GM19324 (cell line): ENCODE results near the gene EPB41L2.
"Not testable (repeated sequence)": the region's sequence is repeated elsewhere in the genome, so short reads cannot be mapped to it uniquely, and the experiment has no call there.

Source experiments
- ATAC-seq: cut with Tn5 transposase; IDR thresholded peaks from one replicate; pipeline ENCODE4 v1.9.1; 2021; ENCODE audit warnings: mild to moderate bottlenecking, moderate library complexity; ENCODE audit not compliant: unreplicated experiment, low FRiP score

Gene EPB41L2

GRCh38 chr6:130825772-130826441 is 237.1 kb downstream of the EPB41L2 start:
- ATAC-seq, result no peak

GRCh38 chr6:130824978-130825694 is 237.9 kb downstream of the EPB41L2 start:
- ATAC-seq, result no peak

- no peak for ATAC-seq
These were observed 240.3 kb downstream of the EPB41L2 start for GRCh38 chr6:130822736-130823135.

- ATAC-seq, result no peak
These were observed 247.6 kb downstream of the EPB41L2 start for GRCh38 chr6:130815200-130816071.

GRCh38 chr6:130814506-130814905 is 248.5 kb downstream of the EPB41L2 start:
- no peak for ATAC-seq

GRCh38 chr6:130811932-130812331 is 251.1 kb downstream of the EPB41L2 start:
- ATAC-seq, result no peak

- ATAC-seq, result no peak
These were observed 252.6 kb downstream of the EPB41L2 start for GRCh38 chr6:130810307-130811030.

GRCh38 chr6:130801368-130801767 is 261.7 kb downstream of the EPB41L2 start:
- not testable (repeated sequence) for ATAC-seq

GRCh38 chr6:130797061-130797460 is 266.0 kb downstream of the EPB41L2 start:
- no peak for ATAC-seq

GRCh38 chr6:130796313-130796905 is 266.6 kb downstream of the EPB41L2 start:
- no peak for ATAC-seq

GRCh38 chr6:130794738-130795137 is 268.3 kb downstream of the EPB41L2 start:
- no peak for ATAC-seq

GRCh38 chr6:130794010-130794697 is 268.9 kb downstream of the EPB41L2 start:
- no peak for ATAC-seq
